ENCODE results near the gene EXOC4.

- no peak for TF ChIP-seq CTCF (IDR thresholded peaks at IDR 0.05)
- no peak for TF ChIP-seq POLR2AphosphoS5 (IDR thresholded peaks at IDR 0.05)
Observed at GRCh38 chr7:133246558-133246957, 6.3 kb upstream of the EXOC4 start.
